Gastroesophageal sphincter (tissue), 3 donors: Measurements from ENCODE around the gene HTRA1.

ENCODE experiments used
- CTCF ChIP-seq, 4 experiments: fragments of 200-600 bp in 2 of 4; fragments of 450-650 bp in 2 of 4; sonication (generic) in 1 of 4; IDR thresholded peaks; one replicate each; pipeline ENCODE4 v1.5.1; 2017 to 2019; ENCODE audit warnings: antibody characterized with exemption in 4 of 4, mild to moderate bottlenecking in 2 of 4, moderate library complexity in 2 of 4
- POLR2A ChIP-seq, 2 donors: fragments of 450-650 bp; IDR thresholded peaks; one replicate each; pipeline ENCODE4 v1.6.1; 2017; ENCODE audit warnings: antibody characterized with exemption in 2 of 2, mild to moderate bottlenecking in 2 of 2, moderate library complexity in 1 of 2
- POLR2AphosphoS5 ChIP-seq: sonication (generic); formaldehyde crosslinking; IDR thresholded peaks from one replicate; pipeline ENCODE4 v1.6.1; 2017; ENCODE audit warnings: antibody characterized with exemption

DNA sequence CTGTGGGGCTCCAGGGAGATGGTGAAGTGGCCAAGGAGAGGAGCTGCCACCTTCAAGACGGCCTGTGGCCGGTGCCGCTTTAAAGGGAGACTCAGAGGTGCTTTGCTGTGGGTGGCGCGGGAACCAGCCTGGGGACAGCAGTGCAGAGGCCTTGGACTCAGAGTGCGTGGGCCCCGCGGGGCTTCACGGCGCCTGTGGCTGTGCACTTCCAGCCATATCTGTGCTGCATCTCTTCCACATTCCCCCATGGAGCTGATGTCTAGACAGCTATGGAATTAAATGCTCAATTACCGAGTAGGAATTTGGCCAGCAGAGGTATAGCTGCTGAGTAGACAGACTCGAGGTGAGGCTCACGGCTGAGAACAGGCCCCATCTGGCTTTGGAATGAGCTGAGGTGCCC, 41.7 kb downstream of the HTRA1 start:
- TF ChIP-seq CTCF (IDR thresholded peaks at IDR 0.05) (no peak), POLR2A (IDR thresholded peaks at IDR 0.05) (no peak), POLR2AphosphoS5 (no peak)
